Smooth muscle cell (in vitro differentiated cells): Measurements from ENCODE around the gene GOLPH3. TPM values are rescaled to one million over a fixed set of nuclear protein-coding genes. Genes with fewer than 3 reads are reported as not detected.

Source experiments
- DNase-seq: peaks from one replicate; lab custom pipeline; 2025; ENCODE audit not compliant: unreplicated experiment; lab: John Stamatoyannopoulos, UW
- H2AFZ ChIP-seq: fragments of 200-600 bp; sonication (generic); 2 replicates; pipeline ENCODE4 v1.6.0; 2016; ENCODE audit warnings: antibody characterized with exemption, low read depth, mild to moderate bottlenecking
- H3F3A ChIP-seq: fragments of 200-600 bp; sonication (generic); 2 replicates; pipeline ENCODE4 v1.6.0; 2017; ENCODE audit warnings: antibody characterized with exemption, low read depth
- H3K27ac ChIP-seq: fragments of 200-600 bp; sonication (generic); 2 replicates; pipeline ENCODE4 v1.5.1; 2016; ENCODE audit warnings: low read depth, mild to moderate bottlenecking
- H3K27me3 ChIP-seq: fragments of 200-600 bp; sonication (generic); 2 replicates; pipeline ENCODE4 v1.6.1; 2016; ENCODE audit warnings: low read depth, mild to moderate bottlenecking
- H3K36me3 ChIP-seq: fragments of 200-600 bp; sonication (generic); 2 replicates; pipeline ENCODE4 v1.5.1; 2016; ENCODE audit warnings: low read depth
- H3K4me1 ChIP-seq: fragments of 200-600 bp; sonication (generic); 2 replicates; pipeline ENCODE4 v1.5.1; 2016; ENCODE audit warnings: low read depth
- H3K4me2 ChIP-seq: fragments of 200-600 bp; sonication (generic); 2 replicates; pipeline ENCODE4 v1.6.0; 2016; ENCODE audit warnings: mild to moderate bottlenecking
- H3K4me3 ChIP-seq: fragments of 200-600 bp; sonication (generic); 2 replicates; pipeline ENCODE4 v1.5.1; 2016; ENCODE audit warnings: mild to moderate bottlenecking
- H3K79me2 ChIP-seq: fragments of 200-600 bp; sonication (generic); 2 replicates; pipeline ENCODE4 v1.6.0; 2016; ENCODE audit warnings: low read depth, mild to moderate bottlenecking
- H3K9ac ChIP-seq: fragments of 200-600 bp; sonication (generic); 2 replicates; pipeline ENCODE4 v1.6.0; 2016; ENCODE audit warnings: low read depth
- H3K9me3 ChIP-seq: fragments of 200-600 bp; sonication (generic); replicated peaks from 2 replicates; pipeline ENCODE4 v1.5.1; 2016; ENCODE audit warnings: low read depth
- H4K20me1 ChIP-seq: fragments of 200-600 bp; sonication (generic); 2 replicates; pipeline ENCODE4 v1.6.0; 2016; ENCODE audit warnings: low read depth
- WGBS: methylation state at CpG from one replicate; pipeline ENCODE4 v1.1.7; 2016; ENCODE audit warnings: low lambda C conversion rate; 5-methylcytosine and 5-hydroxymethylcytosine counted together
- polyA plus RNA-seq: library from polyadenylated mRNA; unstranded; fragments of >200 nt; fragmentation: Nextera tagmentation; extraction: Ambion mirVana; gene quantifications from 2 replicates; pipeline ENCODE4 v1.2.1, GENCODE V29; 2016
- total RNA-seq: library from RNA; depleted of rRNA; stranded (reverse); fragments of >200 nt; gene quantifications from 2 replicates; pipeline ENCODE4 v1.2.3, GENCODE V29; 2014
- TF ChIP-seq, protein P1 (sequence below): fragments of 200-600 bp; sonication (generic); IDR thresholded peaks from 2 replicates; pipeline ENCODE4 v1.5.1; 2017; ENCODE audit warnings: borderline replicate concordance, mild to moderate bottlenecking, antibody characterized with exemption; ENCODE audit not compliant: insufficient read depth, poor library complexity, severe bottlenecking

The GOLPH3 gene
- total and polyA plus RNA-seq, 2 experiments from 2014 or later = 95.3 to 108 TPM

DNA sequence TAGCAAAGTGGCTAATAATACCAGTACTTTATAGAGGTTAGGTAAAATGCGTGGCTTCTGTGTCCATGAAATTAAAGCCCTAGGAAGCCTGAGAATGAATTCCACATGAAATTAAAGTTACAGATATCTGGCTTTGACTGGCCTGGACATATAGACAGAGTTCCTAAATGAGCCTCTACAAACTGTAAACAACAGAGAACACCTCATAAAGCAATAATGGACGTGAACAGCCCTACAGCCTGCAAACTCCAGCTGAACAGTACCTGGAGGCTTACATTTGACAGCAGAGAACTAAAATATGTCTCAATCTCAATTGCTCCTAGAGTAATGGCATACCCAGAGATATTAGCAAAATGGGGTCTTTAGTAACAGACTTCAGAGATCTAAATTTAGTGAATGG lies 28.7 kb downstream of the GOLPH3 start:
- H3F3A ChIP-seq = no peaks in the 10 kb centered on the region
- TF ChIP-seq, protein P1, sequence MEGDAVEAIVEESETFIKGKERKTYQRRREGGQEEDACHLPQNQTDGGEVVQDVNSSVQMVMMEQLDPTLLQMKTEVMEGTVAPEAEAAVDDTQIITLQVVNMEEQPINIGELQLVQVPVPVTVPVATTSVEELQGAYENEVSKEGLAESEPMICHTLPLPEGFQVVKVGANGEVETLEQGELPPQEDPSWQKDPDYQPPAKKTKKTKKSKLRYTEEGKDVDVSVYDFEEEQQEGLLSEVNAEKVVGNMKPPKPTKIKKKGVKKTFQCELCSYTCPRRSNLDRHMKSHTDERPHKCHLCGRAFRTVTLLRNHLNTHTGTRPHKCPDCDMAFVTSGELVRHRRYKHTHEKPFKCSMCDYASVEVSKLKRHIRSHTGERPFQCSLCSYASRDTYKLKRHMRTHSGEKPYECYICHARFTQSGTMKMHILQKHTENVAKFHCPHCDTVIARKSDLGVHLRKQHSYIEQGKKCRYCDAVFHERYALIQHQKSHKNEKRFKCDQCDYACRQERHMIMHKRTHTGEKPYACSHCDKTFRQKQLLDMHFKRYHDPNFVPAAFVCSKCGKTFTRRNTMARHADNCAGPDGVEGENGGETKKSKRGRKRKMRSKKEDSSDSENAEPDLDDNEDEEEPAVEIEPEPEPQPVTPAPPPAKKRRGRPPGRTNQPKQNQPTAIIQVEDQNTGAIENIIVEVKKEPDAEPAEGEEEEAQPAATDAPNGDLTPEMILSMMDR = no peak
- peak overlapping the region; percentile 56 for H3K27ac ChIP-seq
- H3K4me2 ChIP-seq = no peak overlapping the region
- no peak overlapping the region for H3K4me3 ChIP-seq
- no peaks in the 10 kb centered on the region for H3K9me3 ChIP-seq
- no peaks in the 10 kb centered on the region for H3K36me3 ChIP-seq
- H4K20me1 ChIP-seq = peaks cover 83% of the 10 kb centered on the region
- H3K4me1 ChIP-seq = no peaks in the 10 kb centered on the region
- peaks cover 83% of the 10 kb centered on the region for H3K79me2 ChIP-seq
- no peak overlapping the region for H2AFZ ChIP-seq
- DNase-seq = no peak
- WGBS = 75% methylated on average over 2 of the region's 2 CpGs
- no peak overlapping the region for H3K9ac ChIP-seq
- no peaks in the 10 kb centered on the region for H3K27me3 ChIP-seq

- WGBS = 94% methylated on average over 5 of the region's 5 CpGs
- H4K20me1 ChIP-seq = peaks cover 83% of the 10 kb centered on the region
- H3K79me2 ChIP-seq = peaks cover 83% of the 10 kb centered on the region
These were observed 29.5 kb downstream of the GOLPH3 start for GRCh38 chr5:32144378-32145207.

DNA sequence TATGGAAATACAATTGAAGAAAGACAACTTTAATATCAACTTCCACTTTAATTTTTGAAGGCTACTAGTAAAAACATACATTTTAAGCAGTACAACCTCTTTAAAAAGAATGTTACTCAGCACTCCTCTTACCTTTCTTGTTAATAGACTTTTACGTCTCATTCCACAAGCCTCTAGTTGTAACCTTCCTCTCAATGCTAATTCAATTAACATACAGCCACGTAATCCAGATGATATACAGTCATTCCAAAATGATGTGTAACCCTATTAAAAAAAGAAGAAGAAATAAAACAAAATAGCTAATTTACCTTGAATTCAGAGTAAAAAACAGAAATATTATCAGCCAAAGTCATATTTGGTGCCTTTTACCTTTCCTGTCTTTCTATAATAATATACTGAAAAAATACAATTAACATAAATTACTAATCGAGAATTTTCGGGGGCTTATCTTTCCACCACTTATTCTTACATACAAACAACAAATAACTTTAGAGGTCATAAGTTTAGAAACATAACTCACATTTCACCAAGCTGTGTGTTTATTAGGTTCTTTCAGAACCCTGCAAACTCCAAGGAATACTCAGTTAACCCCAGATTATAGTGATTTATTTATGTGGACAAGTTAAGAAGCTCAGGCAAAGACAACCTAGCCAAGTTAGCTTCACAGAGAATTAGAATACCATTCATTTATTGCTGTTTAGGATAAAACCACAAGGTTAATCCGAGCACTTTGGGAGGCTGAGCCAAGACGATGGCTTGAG lies 30.3 kb downstream of the GOLPH3 start:
- Histone ChIP-seq H3K4me3 (no peak overlapping the region), H4K20me1 (peaks cover 83% of the 10 kb centered on the region), H3K79me2 (peaks cover 83% of the 10 kb centered on the region), H3F3A (no peaks in the 10 kb centered on the region), H3K36me3 (no peaks in the 10 kb centered on the region), H3K9me3 (no peaks in the 10 kb centered on the region), H3K4me2 (no peak overlapping the region), H3K9ac (no peak overlapping the region), H3K4me1 (no peaks in the 10 kb centered on the region), H2AFZ (no peak overlapping the region), H3K27ac (peak overlapping the region; percentile 56), H3K27me3 (no peaks in the 10 kb centered on the region)
- TF ChIP-seq, protein P1 = no peak
- no peak for DNase-seq
- 82% methylated on average over 6 of the region's 6 CpGs for WGBS

More at GRCh38 chr5:32144378-32145207, 29.5 kb downstream of the GOLPH3 start:
- H3K4me1 ChIP-seq = no peaks in the 10 kb centered on the region
- H3K36me3 ChIP-seq = no peaks in the 10 kb centered on the region
- H3K4me2 ChIP-seq = no peak overlapping the region
- H2AFZ ChIP-seq = no peak overlapping the region
- H3K27ac ChIP-seq = peak overlapping the region; percentile 56
- TF ChIP-seq, protein P1 = no peak
- H3K4me3 ChIP-seq = no peak overlapping the region
- no peaks in the 10 kb centered on the region for H3F3A ChIP-seq
- no peak overlapping the region for H3K9ac ChIP-seq
- H3K9me3 ChIP-seq = no peaks in the 10 kb centered on the region
- DNase-seq = no peak
- no peaks in the 10 kb centered on the region for H3K27me3 ChIP-seq
